Measurements from ENCODE around the gene MTMR12.
"Not testable (repeated sequence)": the region's sequence is repeated elsewhere in the genome, so short reads cannot be mapped to it uniquely, and the experiment has no call there.

The MTMR12 gene

GRCh38 chr5:32232441-32233219, 80.1 kb downstream of the MTMR12 start:
- no peaks in the 10 kb centered on the region for H3K9me3 ChIP-seq (ENCODE audit: control insufficient read depth, insufficient read depth, low read length)
- H3K4me1 ChIP-seq (ENCODE audit: insufficient read depth, low read length): no peaks in the 10 kb centered on the region
- H3K36me3 ChIP-seq (ENCODE audit: insufficient read depth, low read length): peaks cover 6% of the 10 kb centered on the region
- H3K9ac ChIP-seq (ENCODE audit: low read depth, low read length): no peak overlapping the region

- peaks cover 2% of the 10 kb centered on the region for H3K36me3 ChIP-seq (ENCODE audit: insufficient read depth, low read length)
Measured at GRCh38 chr5:32231929-32232328, 80.8 kb downstream of the MTMR12 start.

GRCh38 chr5:32231241-32231640, 81.5 kb downstream of the MTMR12 start:
- Histone ChIP-seq H3K36me3 (ENCODE audit: insufficient read depth, low read length) (no peaks in the 10 kb centered on the region; the same call in none of the 2 replicates), H3K4me1 (ENCODE audit: insufficient read depth, low read length) (no peaks in the 10 kb centered on the region), H3K9ac (ENCODE audit: low read depth, low read length) (no peak overlapping the region), H3K9me3 (ENCODE audit: control insufficient read depth, insufficient read depth, low read length) (no peaks in the 10 kb centered on the region)

More at GRCh38 chr5:32231929-32232328, 80.8 kb downstream of the MTMR12 start:
- Histone ChIP-seq H3K9ac (ENCODE audit: low read depth, low read length) (no peak overlapping the region), H3K4me1 (ENCODE audit: insufficient read depth, low read length) (no peaks in the 10 kb centered on the region), H3K9me3 (ENCODE audit: control insufficient read depth, insufficient read depth, low read length) (no peaks in the 10 kb centered on the region)

- H3K9ac ChIP-seq (ENCODE audit: low read depth, low read length): no peak overlapping the region
- no peaks in the 10 kb centered on the region; the same call in none of the 2 replicates for H3K36me3 ChIP-seq (ENCODE audit: insufficient read depth, low read length)
- no peaks in the 10 kb centered on the region for H3K9me3 ChIP-seq (ENCODE audit: control insufficient read depth, insufficient read depth, low read length)
- no peaks in the 10 kb centered on the region for H3K4me1 ChIP-seq (ENCODE audit: insufficient read depth, low read length)
Measured at GRCh38 chr5:32230356-32231099, 82.2 kb downstream of the MTMR12 start.

- H3K36me3 ChIP-seq (ENCODE audit: insufficient read depth, low read length): no peaks in the 10 kb centered on the region; the same call in none of the 2 replicates
- peaks cover under 1% of the 10 kb centered on the region; the same call in 1 of the 2 replicates for H3K4me1 ChIP-seq (ENCODE audit: insufficient read depth, low read length)
- no peak overlapping the region for H3K9ac ChIP-seq (ENCODE audit: low read depth, low read length)
- no peaks in the 10 kb centered on the region for H3K9me3 ChIP-seq (ENCODE audit: control insufficient read depth, insufficient read depth, low read length)
Measured at GRCh38 chr5:32229586-32229985, 83.2 kb downstream of the MTMR12 start.

GRCh38 chr5:32228816-32229215, 83.9 kb downstream of the MTMR12 start:
- no peaks in the 10 kb centered on the region; the same call in none of the 2 replicates for H3K36me3 ChIP-seq (ENCODE audit: insufficient read depth, low read length)
- H3K9ac ChIP-seq (ENCODE audit: low read depth, low read length): no peak overlapping the region
- H3K4me1 ChIP-seq (ENCODE audit: insufficient read depth, low read length): peaks cover 4% of the 10 kb centered on the region; the same call in 1 of the 2 replicates
- no peaks in the 10 kb centered on the region for H3K9me3 ChIP-seq (ENCODE audit: control insufficient read depth, insufficient read depth, low read length)

- Histone ChIP-seq H3K4me1 (ENCODE audit: insufficient read depth, low read length) (peaks cover 4% of the 10 kb centered on the region; the same call in 1 of the 2 replicates), H3K9me3 (ENCODE audit: control insufficient read depth, insufficient read depth, low read length) (no peaks in the 10 kb centered on the region), H3K36me3 (ENCODE audit: insufficient read depth, low read length) (no peaks in the 10 kb centered on the region; the same call in 1 of the 2 replicates), H3K9ac (ENCODE audit: low read depth, low read length) (no peak overlapping the region)
Measured at GRCh38 chr5:32225445-32225844, 87.3 kb downstream of the MTMR12 start.

- H3K9me3 ChIP-seq (ENCODE audit: control insufficient read depth, insufficient read depth, low read length): no peaks in the 10 kb centered on the region
- no peak overlapping the region; the same call in 1 of the 2 replicates for H3K9ac ChIP-seq (ENCODE audit: low read depth, low read length)
- no peaks in the 10 kb centered on the region; the same call in 1 of the 2 replicates for H3K36me3 ChIP-seq (ENCODE audit: insufficient read depth, low read length)
- peaks cover 4% of the 10 kb centered on the region; the same call in 1 of the 2 replicates for H3K4me1 ChIP-seq (ENCODE audit: insufficient read depth, low read length)
Measured at GRCh38 chr5:32223972-32224609, 88.6 kb downstream of the MTMR12 start.

- peaks cover 7% of the 10 kb centered on the region; the same call in 1 of the 2 replicates for H3K4me1 ChIP-seq (ENCODE audit: insufficient read depth, low read length)
- H3K9me3 ChIP-seq (ENCODE audit: control insufficient read depth, insufficient read depth, low read length): no peaks in the 10 kb centered on the region
- no peak overlapping the region for H3K9ac ChIP-seq (ENCODE audit: low read depth, low read length)
- H3K36me3 ChIP-seq (ENCODE audit: insufficient read depth, low read length): no peaks in the 10 kb centered on the region
Measured at GRCh38 chr5:32222723-32223470, 89.8 kb downstream of the MTMR12 start.

- no peak overlapping the region for H3K9ac ChIP-seq (ENCODE audit: low read depth, low read length)
- peaks cover 5% of the 10 kb centered on the region; the same call in 1 of the 2 replicates for H3K4me1 ChIP-seq (ENCODE audit: insufficient read depth, low read length)
- H3K9me3 ChIP-seq (ENCODE audit: control insufficient read depth, insufficient read depth, low read length): no peaks in the 10 kb centered on the region
- no peaks in the 10 kb centered on the region for H3K36me3 ChIP-seq (ENCODE audit: insufficient read depth, low read length)
Measured at GRCh38 chr5:32217886-32218396, 94.8 kb downstream of the MTMR12 start.

- H3K9ac ChIP-seq (ENCODE audit: low read depth, low read length); H3K9me3 ChIP-seq (ENCODE audit: control insufficient read depth, insufficient read depth, low read length); H3K4me1 ChIP-seq (ENCODE audit: insufficient read depth, low read length); H3K36me3 ChIP-seq (ENCODE audit: insufficient read depth, low read length): not testable (repeated sequence)
Measured at GRCh38 chr5:32214344-32214743, 98.4 kb downstream of the MTMR12 start.

- Histone ChIP-seq H3K4me1 (ENCODE audit: insufficient read depth, low read length) (0 out of 2 replicates have a peak, but pooled peaks cover 5% of the 10 kb centered on the region), H3K9me3 (ENCODE audit: control insufficient read depth, insufficient read depth, low read length) (no peaks in the 10 kb centered on the region; the same call in 1 of the 2 replicates), H3K9ac (ENCODE audit: low read depth, low read length) (no peak overlapping the region), H3K36me3 (ENCODE audit: insufficient read depth, low read length) (no peaks in the 10 kb centered on the region)
Measured at GRCh38 chr5:32210151-32210550, 102.6 kb downstream of the MTMR12 start.

GRCh38 chr5:32208837-32209236, 103.9 kb downstream of the MTMR12 start:
- H3K36me3 ChIP-seq (ENCODE audit: insufficient read depth, low read length); H3K9me3 ChIP-seq (ENCODE audit: control insufficient read depth, insufficient read depth, low read length); H3K4me1 ChIP-seq (ENCODE audit: insufficient read depth, low read length); H3K9ac ChIP-seq (ENCODE audit: low read depth, low read length): not testable (repeated sequence)

- H3K9me3 ChIP-seq (ENCODE audit: control insufficient read depth, insufficient read depth, low read length): no peaks in the 10 kb centered on the region; the same call in 1 of the 2 replicates
- 0 out of 2 replicates have a peak, but pooled peaks cover 5% of the 10 kb centered on the region for H3K4me1 ChIP-seq (ENCODE audit: insufficient read depth, low read length)
- H3K9ac ChIP-seq (ENCODE audit: low read depth, low read length): no peak overlapping the region
Measured at GRCh38 chr5:32207355-32207634, 105.4 kb downstream of the MTMR12 start.

More at GRCh38 chr5:32207355-32207634, 105.4 kb downstream of the MTMR12 start:
- H3K36me3 ChIP-seq (ENCODE audit: insufficient read depth, low read length): no peaks in the 10 kb centered on the region

Data from ES-I3 (cell line).